ENCODE results near the gene HDAC9.

Gene HDAC9

DNA sequence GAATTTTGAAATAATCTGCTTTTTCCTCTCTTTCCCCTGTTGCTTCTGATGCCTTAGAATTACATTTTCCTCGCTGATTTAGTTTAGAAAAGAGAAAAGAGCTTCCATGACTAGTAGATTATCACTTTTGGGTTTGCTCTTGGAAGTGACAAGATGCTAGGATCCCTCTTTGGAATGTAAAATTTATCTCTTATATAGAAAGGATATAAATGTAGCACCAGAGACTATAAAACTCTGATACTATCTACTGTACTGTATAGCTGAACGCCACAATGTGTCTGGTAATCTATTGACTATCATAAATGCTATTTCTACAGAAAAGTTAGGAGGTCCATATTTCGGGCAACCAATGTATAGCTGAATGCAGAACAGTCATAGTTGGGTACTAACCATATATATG, 1.1 kb upstream of the HDAC9 start:
- no peak for DNase-seq (ENCODE audit: low read depth in 2 of 2)

DNA sequence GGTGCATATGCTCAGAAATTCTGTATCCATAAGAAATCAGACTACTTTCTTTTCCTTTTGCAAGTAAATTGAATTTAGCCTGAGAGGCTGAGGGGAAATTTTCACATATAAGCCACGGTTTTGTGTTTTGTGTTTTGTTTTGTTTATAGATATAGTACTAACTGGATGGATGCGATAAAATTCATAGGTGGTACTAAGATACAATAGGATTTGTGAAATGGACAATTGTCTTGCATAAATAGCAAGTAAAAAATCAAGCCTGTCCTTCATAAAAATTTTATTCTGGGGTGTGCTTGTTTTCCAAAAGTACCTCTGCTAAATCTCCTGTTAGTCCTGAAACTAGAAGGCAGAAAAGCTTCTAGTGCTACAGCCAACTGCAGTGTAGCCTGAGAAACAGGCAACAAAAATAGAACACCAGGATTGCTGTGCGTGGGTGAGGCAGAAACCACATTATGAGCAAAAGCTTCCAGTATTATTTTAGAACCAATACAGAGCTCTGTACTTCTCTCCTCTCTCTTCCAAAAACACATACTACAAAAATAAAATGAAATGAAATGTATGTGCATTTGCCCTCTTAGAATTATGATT, 634 bp upstream of the HDAC9 start:
- DNase-seq (ENCODE audit: low read depth in 2 of 2): no peak

DNA sequence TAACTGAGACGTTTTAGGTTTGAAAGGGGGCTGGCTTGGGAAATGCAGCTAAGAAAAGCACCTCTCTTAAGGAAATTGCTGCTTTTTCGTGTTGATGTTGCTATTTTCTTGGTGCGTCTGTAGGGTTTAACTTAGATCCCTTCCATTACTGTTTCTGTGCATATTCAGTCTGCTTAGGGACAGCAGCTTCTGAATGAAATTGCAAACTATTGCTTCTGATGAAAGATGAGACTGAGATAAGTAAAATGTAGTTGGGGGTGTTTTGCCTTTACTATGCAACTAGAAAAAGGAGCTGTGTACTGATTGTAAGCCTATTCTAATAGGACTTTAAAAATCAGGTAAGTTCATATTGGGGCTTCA, 772 bp downstream of the HDAC9 start:
- DNase-seq (ENCODE audit: low read depth in 2 of 2): no peak

DNA sequence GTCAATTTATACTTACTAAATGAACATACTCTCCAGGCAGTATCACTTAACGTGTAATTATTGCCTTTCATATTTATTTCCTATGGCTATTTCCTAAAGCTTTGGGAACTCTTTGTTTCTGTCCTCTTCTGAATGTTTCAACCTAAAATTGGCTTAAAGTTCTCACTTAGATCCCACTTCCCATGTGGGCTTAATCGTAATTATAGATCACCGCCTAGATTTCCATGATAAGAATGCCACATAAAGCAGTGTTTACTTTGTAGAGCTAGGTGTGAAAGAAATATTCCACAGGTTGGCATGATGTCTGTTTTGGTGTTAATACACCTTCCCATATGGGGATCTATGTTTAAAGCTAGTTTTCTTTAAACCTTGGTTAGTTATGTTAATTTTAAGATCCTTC, 1.5 kb downstream of the HDAC9 start:
- no peak for DNase-seq (ENCODE audit: low read depth in 2 of 2)

DNA sequence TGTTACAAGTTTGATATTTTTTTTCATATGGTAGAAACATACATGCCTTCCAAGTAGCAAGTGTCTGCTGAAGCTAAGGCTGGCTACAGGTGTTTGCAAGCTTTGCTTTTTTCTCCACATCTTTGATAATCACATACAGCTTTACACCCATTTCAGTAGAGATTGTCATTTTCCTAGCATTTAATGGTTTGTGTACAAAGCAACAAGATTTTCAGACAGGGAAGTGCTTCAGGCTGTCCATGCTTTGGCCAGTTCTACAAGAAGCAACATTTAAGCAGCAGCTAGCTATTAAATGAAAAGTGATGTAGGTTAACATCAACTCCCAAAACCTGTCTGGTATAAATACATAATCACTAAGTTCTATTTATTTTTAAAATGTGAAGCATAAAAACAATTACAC, 2.3 kb downstream of the HDAC9 start:
- DNase-seq (ENCODE audit: low read depth in 2 of 2): no peak

DNA sequence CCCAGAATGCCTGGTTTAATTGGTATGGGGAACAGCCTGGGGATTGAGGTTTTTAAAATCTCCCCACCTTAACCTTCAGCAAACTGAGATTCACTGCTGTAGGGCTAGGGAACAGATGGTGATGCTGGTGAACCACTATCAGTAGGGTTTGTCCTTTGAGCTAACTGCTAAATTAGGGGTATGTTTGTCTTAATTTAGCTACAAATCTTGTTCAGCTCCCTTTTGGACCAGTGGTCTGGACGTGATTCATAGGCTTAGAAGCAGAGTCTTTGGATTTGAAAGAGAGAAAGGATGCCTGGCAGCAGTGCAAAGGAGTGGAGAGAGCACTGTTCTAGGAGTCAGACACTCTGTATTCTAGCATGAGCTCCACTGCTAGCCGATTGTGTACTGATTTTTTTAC, 2.8 kb downstream of the HDAC9 start:
- DNase-seq (ENCODE audit: low read depth in 2 of 2): no peak

DNA sequence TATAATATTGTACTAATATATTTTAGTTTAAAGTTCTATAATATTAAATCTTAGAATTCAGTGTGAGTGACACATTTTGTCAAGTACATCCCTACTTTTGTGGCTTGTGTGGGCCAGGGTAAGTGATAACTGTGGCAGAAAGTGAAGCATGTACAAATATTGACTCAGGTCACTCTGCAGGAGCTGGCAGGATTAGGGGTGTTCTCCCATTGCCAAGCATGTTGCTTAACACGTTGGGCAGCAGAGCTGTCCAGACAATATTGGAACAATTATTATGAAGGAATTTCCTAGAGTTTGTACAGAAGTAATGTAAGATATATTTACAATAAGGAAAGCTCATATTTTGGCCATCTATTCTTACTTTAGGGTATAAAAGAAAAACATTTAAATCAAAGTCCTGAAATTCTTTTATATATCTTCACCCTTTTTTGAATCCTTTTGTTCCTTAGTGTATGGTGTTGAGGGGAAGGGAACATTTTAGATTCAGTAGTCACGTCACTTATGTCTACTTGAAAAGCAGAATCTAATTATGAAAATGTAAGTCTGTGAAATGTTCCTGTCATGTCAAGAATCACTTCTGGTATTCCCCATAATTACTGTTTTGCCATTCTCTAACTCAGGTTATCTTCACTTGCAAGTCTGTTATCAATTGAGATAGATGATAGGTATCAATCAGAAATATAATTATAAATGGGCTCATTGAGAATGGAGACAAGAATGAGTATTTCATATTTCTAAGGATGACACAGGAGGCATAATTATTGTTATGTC, 4.0 kb downstream of the HDAC9 start:
- no peak for DNase-seq (ENCODE audit: low read depth in 2 of 2)

DNA sequence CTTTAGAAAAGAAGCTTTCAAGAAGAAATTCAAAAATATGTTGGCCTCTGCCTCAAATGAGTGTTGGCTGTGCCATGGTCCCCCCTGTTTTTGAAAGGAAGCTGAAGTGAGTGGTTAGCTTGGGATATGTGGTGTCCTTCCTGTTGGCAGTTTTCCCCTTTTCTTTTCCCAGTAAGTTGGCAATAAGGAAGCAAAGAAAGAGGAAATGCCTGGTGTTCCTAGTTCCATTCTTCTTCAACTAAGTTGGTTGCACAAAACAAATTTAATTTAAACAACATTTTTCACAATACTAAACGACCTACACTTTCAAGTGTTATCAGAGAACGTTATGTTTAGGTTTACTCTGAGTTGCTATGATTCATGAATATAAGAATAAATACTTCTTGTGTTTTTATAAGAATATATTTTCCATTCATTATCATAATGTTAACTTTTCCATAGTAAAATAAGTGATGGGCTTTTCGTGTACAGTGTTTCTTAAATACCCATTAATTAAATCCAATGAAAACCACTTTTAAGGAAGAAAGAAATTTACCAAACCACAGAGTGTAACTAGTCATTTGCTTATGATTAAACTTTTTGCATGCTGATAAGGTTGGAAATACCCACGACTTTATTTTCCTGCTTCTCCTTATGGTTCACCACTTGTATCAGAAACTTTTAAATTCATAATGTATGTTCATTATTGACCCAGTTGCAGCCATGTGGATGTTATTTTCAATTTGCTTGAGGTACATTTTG, 7.7 kb downstream of the HDAC9 start:
- DNase-seq (ENCODE audit: low read depth in 2 of 2): no peak

DNA sequence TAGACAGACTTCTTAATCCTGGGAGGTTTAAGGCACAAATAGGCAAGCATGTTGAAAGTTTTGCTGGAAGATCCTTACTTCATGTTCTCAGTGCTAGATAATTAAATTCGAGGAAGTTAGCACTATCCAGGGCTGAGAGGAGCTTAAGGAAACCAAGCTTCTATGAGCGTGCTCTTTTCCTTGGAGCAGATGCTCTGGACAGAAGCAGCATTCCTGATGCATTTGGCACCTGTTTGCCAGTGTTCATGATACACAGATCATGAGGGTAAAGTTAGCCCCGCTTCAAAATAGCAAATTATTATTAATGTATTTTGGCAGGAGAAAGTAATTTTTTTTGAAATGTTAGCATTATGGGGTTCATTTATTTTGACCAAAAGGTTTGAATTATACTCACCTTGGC, 9.4 kb downstream of the HDAC9 start:
- no peak for DNase-seq (ENCODE audit: low read depth in 2 of 2)

DNA sequence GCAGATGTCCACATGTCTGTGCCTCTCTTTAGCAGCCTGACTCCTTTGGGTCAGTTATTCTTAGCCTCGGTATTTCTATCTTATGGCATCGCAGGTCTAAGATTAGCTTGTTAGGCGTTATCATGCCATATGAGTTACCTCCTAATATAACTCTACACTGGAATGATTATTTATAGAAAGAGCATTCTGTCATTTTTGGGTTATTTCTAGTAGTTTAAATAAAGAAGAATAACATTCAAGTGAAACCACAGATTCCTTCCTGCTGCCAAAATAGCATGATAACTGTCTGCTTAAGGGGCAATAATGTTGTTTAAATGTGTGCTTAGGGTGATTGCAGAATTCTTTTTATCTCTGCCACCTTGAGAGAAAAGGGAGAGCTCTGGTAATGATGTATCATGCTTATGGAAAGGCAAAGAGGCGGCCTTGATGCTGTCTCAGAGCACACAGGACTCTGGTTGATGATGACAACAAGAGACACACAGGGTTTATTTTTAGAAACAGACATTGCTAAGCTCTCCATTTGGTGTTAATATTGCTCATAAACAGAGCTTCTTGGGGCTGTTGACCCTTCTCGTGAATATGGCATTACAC, 10.4 kb downstream of the HDAC9 start:
- DNase-seq (ENCODE audit: low read depth in 2 of 2): no peak

DNA sequence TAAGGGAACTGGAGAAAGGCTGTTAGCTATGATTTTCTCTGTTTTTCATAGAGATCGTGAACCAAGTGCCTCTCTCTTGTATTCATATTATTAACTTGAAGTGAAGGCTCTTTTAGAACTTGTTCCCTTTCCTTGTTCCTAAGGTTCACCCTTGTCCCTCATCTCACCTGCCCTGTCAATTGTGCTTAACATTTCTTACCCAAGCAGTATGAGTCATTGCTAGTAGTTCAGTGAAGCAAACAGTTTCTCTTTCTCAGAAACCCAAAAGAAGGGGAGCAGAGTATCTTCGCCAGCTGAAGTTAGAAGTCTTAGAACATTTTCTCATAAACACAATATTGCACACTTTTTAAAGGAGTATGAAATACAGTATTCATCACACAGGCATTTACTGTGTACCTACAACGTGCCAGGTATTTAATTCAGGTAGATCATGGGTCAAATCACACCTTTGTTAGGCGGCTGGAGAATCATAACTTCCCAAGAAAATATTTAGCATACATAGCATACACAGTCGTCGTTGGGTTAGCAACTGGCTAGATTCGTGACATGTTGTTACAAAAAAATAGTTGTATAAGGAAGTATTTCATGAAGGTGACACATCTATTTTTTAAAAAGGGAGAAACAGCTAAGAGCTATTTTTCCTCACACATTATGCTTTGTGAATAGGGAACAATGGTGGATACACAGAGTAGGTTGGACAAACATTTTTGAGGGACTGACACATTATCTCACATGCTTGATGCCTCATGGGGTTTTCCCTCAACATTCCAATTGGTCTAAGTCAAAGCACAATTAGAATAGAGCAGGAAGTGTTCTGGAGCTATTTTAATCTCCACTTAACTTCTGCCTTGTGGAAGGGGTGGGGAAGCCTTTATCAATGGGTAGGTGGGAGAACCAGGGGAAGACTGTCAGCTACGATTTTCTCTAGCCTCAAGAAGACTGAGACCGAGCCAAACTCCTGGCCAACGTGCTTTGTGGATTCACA, 13.2 kb downstream of the HDAC9 start:
- no peak for DNase-seq (ENCODE audit: low read depth in 2 of 2)

DNA sequence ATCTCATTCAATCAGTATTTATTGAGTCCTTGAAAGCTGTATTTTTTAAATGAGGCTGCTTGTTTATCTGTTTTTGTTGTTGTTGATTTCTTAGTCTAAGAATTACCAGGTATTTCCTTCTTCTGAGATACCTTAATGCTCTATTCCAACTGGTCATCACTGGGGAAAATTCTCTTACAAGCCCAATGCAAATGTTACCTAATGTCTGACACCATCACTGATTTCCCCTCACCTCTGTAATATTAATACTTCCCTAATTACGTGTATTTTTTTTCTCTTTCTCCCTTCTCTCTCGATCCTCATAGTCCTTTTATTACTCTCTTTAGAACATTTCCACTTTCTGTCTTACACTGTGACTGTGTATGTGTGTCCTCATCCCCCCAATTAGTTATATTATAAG, 13.9 kb downstream of the HDAC9 start:
- no peak for DNase-seq (ENCODE audit: low read depth in 2 of 2)

DNA sequence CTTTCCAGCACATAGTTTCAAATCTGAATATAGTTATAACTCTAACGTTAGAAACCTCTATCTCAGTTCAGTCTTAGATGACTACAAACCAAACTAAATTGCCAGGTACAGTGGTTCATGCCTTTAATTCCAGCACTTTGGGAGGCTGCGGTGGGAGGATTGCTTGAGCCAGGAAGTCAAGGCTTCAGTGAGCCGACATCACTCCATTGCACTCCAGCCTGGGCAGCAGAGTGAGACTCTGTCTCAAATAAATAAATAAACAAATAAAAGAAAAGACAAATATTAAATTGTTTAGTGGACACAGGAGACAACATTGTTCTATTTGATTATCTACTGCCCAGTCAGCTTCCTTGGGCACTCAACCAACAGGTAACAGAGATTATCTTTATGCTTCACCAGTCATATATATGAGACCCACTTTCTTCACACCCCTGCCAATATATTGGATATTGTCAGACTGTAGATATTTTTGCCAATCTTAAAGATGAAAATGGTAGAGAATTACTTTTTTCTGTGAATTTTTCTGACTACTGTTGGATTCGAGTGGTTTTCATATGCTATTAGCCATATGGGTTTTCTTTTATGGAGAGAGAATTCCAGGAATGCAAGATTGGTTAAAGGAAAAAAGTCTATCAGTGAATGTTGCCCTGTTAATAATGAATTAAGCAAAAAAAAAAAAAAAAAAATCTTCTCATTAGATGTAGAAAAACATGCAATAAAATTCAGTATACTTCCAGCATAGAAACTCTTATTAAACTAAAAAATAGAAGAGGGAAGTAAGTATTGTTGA, 16.0 kb downstream of the HDAC9 start:
- no peak for DNase-seq (ENCODE audit: low read depth in 2 of 2)

DNA sequence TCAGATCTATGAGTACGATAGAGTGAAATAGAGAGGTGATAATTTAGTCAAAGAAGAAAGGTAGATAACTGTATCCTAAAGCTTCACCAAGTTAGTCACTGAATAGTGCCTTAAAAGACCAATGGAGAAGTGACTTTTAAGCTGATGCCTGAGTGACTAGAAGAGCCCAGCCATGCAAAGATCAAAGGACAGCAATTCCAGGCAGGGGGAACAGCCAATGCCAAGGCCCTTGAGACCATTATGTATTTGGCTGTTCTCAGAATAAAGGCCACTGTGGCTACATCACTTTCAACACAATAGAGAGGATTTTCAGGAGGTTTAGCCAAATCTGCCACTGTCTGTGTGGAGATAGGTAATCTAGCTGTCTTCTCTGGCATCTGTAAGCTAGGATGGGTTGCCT, 17.8 kb downstream of the HDAC9 start:
- DNase-seq (ENCODE audit: low read depth in 2 of 2): no peak

DNA sequence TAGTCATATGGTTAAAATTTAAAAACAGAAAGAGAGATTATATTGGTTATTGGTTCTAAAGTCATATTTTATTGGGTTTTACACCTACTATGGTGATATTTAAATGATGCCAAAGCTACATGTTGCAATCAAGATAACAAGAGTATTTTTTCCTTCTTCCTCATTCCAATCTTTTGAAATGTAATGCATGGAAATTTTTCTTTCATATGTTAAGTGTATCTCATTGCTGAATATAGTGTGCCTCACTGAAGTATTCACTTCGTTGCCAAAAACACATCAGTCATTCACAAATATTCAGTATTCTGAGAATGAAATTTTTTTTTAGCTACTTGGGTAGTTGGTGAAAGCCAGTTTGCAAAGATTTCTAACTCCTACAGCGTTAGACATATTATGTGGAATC, 19.5 kb downstream of the HDAC9 start:
- no peak for DNase-seq (ENCODE audit: low read depth in 2 of 2)

DNA sequence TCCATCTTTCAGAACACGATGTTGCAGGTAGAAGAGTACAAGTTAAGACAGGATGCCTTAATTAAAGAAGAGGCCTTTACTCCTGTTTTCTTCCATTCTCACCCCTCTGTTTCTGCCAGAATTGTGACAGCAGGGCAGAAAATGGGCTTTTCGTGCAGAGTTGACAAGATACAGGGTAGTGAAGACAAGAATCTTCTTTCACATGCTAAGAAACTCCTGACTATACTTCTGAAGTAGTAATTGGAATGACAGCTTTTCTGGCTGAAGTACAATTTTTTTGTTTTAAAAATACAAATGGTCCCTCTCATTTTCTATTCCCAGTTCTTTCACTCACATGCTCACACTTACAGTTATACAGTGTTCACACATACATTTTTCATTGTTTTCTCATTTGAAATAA, 22.1 kb downstream of the HDAC9 start:
- no peak for DNase-seq (ENCODE audit: low read depth in 2 of 2)

DNA sequence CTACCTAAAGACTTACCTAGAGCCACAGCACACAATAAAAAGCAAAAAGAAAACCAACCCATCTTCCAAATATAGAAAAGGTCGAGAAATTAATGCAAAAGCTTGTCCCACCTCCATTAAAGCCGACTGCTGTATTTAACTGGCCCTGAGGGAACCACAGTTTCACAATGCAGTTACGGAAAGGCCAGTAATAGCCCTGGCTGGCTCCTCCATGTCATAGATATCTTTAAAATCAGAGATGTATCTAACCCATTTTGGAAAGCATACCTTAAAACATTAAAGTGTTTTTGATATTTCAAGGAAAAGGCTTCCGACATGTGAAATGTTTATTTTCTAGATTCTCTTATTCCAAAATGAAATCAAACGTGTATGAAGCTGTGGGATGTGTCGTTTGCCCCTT, 23.0 kb downstream of the HDAC9 start:
- no peak for DNase-seq (ENCODE audit: low read depth in 2 of 2)

DNA sequence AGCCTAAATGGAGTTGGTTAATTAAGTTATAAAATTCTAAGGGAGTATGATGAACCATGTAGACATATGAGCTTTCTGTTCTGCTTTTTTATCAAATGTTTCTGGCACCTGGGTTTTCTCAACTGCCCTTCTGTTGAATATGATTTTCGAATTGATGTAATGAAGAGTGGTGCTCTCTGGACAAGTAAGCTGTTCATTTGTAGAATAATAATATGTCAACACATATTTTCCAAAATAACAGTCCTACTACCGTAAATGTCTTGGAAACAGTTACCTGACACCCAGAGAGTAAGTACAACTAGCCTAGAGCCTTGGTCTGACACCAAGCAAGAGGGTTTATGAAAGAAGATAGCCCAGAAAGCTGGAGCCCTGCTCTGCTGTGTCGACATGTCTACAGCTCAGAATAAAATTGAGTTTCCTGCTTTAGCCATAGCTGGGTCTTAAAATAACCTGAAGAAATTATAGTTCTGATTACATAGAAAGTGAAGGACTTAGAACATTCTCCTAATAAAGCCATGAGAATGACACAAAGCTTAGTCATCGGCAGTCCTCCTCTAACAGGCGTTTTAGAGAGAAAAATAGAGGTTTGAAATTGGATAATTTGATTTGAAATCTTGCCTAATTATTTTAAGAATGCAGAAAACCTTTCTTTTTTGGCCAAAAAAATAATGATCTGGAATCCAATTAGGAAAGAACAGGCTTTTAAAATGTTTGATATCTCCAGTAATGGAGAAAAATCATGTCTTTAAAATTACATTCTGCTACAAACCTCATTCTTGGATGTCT, 25.1 kb downstream of the HDAC9 start:
- no peak for DNase-seq (ENCODE audit: low read depth in 2 of 2)

DNA sequence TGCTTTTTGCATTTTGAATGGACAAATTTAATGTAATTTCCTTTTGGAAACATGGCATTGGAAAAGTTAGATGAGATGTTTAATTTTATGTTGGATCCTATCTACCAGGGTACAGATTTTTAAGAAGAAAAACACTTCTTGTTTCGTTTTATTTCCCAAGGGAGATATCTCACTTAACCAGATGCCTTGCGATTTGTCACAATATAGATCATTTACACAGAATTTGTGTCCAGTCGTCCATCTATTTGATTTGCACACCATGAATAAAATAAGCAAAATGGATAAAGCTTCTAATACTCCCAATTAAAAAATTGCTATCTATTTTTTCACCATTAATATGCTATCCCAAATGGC, 25.7 kb downstream of the HDAC9 start:
- DNase-seq (ENCODE audit: low read depth in 2 of 2): no peak

DNA sequence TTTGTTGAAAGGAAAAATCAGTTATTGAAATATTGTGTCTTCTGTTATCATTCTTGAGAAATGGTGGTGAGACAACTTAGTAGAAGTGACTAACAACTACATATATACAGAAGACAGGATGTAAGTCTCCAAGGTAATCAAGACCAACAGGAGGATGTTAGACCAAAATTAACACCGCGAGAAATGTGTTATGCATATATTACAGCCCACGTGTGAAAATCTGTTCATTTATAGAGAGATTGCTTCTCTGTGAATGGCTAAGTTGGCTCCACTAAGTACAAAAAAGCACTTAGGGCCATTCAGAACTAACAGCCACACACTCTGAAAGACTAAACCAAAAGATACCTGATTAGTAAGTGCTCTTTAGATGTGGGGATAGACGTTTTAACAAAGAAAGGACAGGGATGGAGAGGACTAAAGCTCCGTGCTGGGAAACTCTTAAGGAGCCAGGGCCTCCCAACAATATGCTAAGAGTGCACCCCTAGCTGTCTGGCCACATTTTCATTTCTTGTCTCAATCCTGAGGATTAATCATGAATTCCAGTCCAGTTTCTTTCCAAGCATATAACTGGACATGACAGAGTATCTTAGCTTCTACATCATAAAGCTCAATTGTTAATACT, 26.5 kb downstream of the HDAC9 start:
- DNase-seq (ENCODE audit: low read depth in 2 of 2): no peak

Measured in stimulated activated CD4-positive, alpha-beta T cell treated with anti-CD3 and anti-CD28 coated beads, Interleukin-1b, Interleukin-23, amount 100 ng/mL, for 4 hours (primary cell).